ENCODE measurements around the gene CTBP1.

CTBP1 gene

DNA sequence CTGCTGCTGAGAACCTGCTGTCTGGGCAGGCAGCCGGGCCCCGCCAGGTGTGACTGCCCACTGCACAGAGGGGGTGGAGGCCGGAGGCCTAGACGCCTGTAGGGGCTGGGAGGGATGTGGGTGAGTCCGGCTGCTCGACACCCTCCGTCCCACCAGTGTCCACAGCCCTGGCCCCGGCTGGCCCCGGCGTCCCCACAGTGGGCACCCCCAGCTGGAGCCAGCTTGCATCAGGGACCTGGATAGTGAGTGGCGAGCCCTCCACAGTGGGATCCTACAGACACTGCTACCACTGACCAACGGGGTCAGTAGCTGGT is 41.8 kb downstream of the CTBP1 start:
- H3K4me1 ChIP-seq (ENCODE audit: control insufficient read depth in 5 of 5, insufficient read depth in 5 of 5, low read length in 5 of 5): peaks cover 8 to 78% (median 57%) of the 10 kb centered on the region in 5 donors
- H3K9ac ChIP-seq (ENCODE audit: low read length in 5 of 5): no peak overlapping the region
- no peak overlapping the region for H3K27ac ChIP-seq (ENCODE audit: low read depth, low read length)

DNA sequence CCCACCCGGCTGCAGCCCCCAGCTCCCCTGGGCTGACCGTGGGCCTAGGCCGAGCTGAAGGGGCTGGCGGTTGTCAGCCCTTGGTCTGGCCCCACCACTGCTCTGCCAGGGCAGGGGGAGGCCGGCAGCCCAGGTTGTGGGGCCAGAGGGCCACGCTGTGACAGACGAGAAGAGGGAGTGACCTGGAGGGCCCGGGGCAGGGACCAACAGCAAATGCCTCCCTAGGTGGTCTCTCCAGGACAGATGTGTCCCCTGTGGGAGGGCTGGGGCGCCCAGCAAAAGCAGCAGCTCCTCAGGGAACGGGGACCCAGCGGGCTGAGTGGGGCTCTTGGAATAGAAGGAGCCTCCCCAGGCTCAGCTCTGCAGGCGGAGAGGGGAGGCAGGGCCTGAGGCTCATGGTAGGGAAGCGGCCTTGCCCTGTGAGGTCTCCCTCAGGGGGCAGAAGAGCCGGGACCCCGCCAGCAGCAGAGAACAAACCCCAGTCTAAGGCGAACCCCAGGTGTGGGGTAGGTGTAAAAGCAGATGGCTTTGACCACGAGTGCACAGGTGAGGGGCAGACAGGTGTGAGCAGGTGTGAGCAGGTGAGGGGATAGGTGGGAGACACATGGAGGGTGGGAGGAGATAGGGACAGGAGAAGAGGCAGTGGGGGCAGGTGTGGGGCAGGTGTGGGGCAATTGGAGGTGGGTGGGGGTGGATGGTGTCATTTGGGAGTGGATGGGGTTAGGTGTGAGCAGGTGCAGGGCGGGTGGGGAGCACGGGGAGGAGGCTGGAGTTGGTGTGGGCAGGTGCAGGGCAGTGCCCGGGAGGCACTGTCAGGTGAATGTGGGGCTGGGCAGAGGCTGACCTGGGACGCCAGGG is 42.4 kb downstream of the CTBP1 start:
- Histone ChIP-seq H3K4me1 (ENCODE audit: control insufficient read depth in 5 of 5, insufficient read depth in 5 of 5, low read length in 5 of 5) (peaks cover 8 to 79% (median 56%) of the 10 kb centered on the region in 5 donors), H3K27ac (ENCODE audit: low read depth, low read length) (no peak overlapping the region), H3K36me3 (ENCODE audit: control insufficient read depth in 5 of 5, insufficient read depth in 5 of 5, low read length in 5 of 5) (peaks cover 0 to 11% (median 7%) of the 10 kb centered on the region in 5 donors)

More for the DNA sequence above, 41.8 kb downstream of the CTBP1 start:
- peaks cover 0 to 14% (median 11%) of the 10 kb centered on the region in 5 donors for H3K36me3 ChIP-seq (ENCODE audit: control insufficient read depth in 5 of 5, insufficient read depth in 5 of 5, low read length in 5 of 5)
- H3K9me3 ChIP-seq (ENCODE audit: control insufficient read depth in 5 of 5, low read length in 5 of 5): no peaks in the 10 kb centered on the region
- no peak overlapping the region for H3K4me3 ChIP-seq (ENCODE audit: low read depth in 1 of 5, low read length in 5 of 5)
- H3K27me3 ChIP-seq (ENCODE audit: control insufficient read depth in 5 of 5, insufficient read depth in 4 of 5, low read length in 5 of 5): peaks cover 0 to 3% (median 0%) of the 10 kb centered on the region in 5 donors

DNA sequence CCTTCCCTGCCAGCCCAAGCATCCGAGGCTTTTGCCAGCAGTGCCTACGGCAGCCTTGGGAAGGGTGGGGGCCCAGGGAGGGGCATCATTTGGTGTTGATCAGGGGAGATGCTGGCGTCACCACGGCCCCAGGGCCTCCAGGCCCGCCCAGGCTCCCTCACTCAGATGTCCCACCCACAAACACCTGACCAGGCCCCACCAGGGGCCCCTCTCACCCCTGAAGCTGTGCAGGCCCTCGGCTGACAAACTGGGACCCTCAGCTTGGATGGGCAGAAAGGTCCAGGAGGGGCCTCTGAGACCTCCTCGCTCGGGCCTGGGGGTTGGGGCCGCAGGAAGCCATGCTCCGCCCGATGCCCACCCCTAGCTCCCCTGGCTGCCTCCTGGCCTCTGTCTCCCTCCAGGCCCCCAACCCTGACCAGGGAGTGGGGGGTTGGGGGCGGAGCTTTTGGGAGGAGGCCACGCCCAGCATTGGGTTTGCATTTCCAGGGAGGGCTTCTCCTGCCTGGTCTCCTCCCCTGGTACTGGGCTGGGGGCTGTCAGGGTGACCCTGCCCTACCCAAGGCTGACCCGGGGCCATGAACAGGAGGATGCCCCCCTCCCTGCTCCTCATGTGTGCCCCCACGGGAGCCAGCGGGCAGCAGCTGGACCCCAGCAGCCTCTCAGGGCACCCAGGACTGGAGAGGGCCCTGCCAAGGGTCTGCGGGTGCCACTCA is 43.2 kb downstream of the CTBP1 start:
- Histone ChIP-seq H3K36me3 (ENCODE audit: control insufficient read depth in 5 of 5, insufficient read depth in 5 of 5, low read length in 5 of 5) (peaks cover 0 to 4% (median 1%) of the 10 kb centered on the region in 5 donors), H3K9ac (ENCODE audit: low read length in 5 of 5) (peak overlapping the region in 1 of 5 donors; percentile 10), H3K4me3 (ENCODE audit: low read depth in 1 of 5, low read length in 5 of 5) (no peak overlapping the region), H3K27me3 (ENCODE audit: control insufficient read depth in 5 of 5, insufficient read depth in 4 of 5, low read length in 5 of 5) (peaks cover 0 to 6% (median 0%) of the 10 kb centered on the region in 5 donors), H3K4me1 (ENCODE audit: control insufficient read depth in 5 of 5, insufficient read depth in 5 of 5, low read length in 5 of 5) (peaks cover 10 to 78% (median 55%) of the 10 kb centered on the region in 5 donors), H3K9me3 (ENCODE audit: control insufficient read depth in 5 of 5, low read length in 5 of 5) (no peaks in the 10 kb centered on the region), H3K27ac (ENCODE audit: low read depth, low read length) (no peak overlapping the region)

More for the DNA sequence above, 42.4 kb downstream of the CTBP1 start:
- Histone ChIP-seq H3K9ac (ENCODE audit: low read length in 5 of 5) (no peak overlapping the region), H3K27me3 (ENCODE audit: control insufficient read depth in 5 of 5, insufficient read depth in 4 of 5, low read length in 5 of 5) (peaks cover 0 to 3% (median 0%) of the 10 kb centered on the region in 5 donors), H3K4me3 (ENCODE audit: low read depth in 1 of 5, low read length in 5 of 5) (no peak overlapping the region), H3K9me3 (ENCODE audit: control insufficient read depth in 5 of 5, low read length in 5 of 5) (no peaks in the 10 kb centered on the region)

DNA sequence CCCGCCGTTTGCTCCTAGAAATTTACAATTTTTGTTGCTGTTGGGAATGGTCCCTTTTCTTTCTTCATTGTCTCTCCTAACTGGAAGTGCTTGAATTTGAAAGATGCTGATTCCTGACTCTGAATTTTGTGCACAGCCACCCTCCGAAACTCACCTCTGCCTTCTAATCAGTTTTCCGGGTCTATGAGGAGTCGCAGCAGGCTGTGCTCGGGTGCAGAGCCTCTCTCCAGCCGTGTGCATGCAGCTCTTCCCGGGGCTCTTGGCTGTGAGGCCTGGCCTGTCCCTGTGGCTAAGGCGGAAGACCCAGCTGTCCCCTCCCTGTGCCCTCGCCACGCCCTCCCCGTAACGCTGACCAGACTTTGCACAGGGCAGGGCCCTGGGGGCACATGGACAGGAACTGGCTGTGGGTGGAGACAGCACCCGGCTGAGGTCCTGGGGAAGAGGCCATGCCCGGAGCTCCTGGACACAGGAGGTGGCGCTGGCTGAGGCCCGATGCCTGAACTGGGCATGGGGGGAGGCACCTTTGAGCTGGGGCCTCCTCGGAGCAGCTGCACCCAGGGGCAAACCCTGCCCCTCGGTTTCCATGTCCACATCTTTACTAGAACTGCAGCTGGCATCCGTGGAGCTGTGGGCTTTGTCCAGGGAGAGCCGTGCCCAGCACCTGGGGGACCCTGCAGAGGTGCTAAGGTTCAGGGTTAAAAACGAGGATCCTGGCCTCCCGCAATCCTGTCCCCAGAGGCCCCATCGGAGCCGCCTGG is 43.9 kb downstream of the CTBP1 start:
- H3K4me3 ChIP-seq (ENCODE audit: low read depth in 1 of 5, low read length in 5 of 5): no peak overlapping the region
- H3K27ac ChIP-seq (ENCODE audit: low read depth, low read length): no peak overlapping the region
- no peaks in the 10 kb centered on the region for H3K36me3 ChIP-seq (ENCODE audit: control insufficient read depth in 5 of 5, insufficient read depth in 5 of 5, low read length in 5 of 5)
- peak overlapping the region in 1 of 5 donors; percentile 10 for H3K9ac ChIP-seq (ENCODE audit: low read length in 5 of 5)
- peaks cover 10 to 78% (median 51%) of the 10 kb centered on the region in 5 donors for H3K4me1 ChIP-seq (ENCODE audit: control insufficient read depth in 5 of 5, insufficient read depth in 5 of 5, low read length in 5 of 5)
- peaks cover 0 to 10% (median 2%) of the 10 kb centered on the region in 5 donors for H3K27me3 ChIP-seq (ENCODE audit: control insufficient read depth in 5 of 5, insufficient read depth in 4 of 5, low read length in 5 of 5)
- H3K9me3 ChIP-seq (ENCODE audit: control insufficient read depth in 5 of 5, low read length in 5 of 5): no peaks in the 10 kb centered on the region

DNA sequence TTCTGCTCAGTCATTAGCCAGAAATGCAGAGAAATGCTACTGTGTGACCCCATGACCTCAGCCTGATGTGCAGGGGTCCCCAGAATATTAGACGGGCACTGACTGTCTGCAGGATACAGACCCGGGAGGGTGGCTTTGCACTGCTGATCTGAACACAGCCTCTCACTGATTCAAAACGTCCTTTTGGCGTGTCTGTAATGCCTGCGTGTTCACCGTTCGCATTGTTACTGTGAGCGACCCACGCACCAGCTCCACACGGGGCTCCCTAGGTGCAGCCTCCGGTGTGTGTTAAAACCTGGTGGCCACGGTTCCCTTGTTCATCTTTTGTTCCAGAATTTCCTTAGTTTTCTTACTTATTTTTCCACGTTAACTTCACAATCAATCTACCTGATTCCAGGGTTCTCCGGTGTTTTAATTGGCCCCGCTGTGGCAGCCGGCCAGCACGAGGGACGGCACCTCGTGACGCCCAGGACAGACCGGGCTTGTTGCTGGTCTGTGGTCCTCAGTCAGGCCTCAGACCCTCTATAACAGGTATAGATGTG is 44.6 kb downstream of the CTBP1 start:
- Histone ChIP-seq H3K9ac (ENCODE audit: low read length in 5 of 5) (no peak overlapping the region), H3K4me3 (ENCODE audit: low read depth in 1 of 5, low read length in 5 of 5) (no peak overlapping the region)

GRCh38 chr4:1203026-1203616 is 45.8 kb downstream of the CTBP1 start:
- Histone ChIP-seq H3K27ac (ENCODE audit: low read depth, low read length) (no peak overlapping the region), H3K9ac (ENCODE audit: low read length in 5 of 5) (no peak overlapping the region), H3K9me3 (ENCODE audit: control insufficient read depth in 5 of 5, low read length in 5 of 5) (no peaks in the 10 kb centered on the region), H3K27me3 (ENCODE audit: control insufficient read depth in 5 of 5, insufficient read depth in 4 of 5, low read length in 5 of 5) (peaks cover 0 to 10% (median 2%) of the 10 kb centered on the region in 5 donors), H3K4me3 (ENCODE audit: low read depth in 1 of 5, low read length in 5 of 5) (no peak overlapping the region), H3K4me1 (ENCODE audit: control insufficient read depth in 5 of 5, insufficient read depth in 5 of 5, low read length in 5 of 5) (peaks cover 1 to 65% (median 34%) of the 10 kb centered on the region in 5 donors), H3K36me3 (ENCODE audit: control insufficient read depth in 5 of 5, insufficient read depth in 5 of 5, low read length in 5 of 5) (no peaks in the 10 kb centered on the region)

More for the DNA sequence above, 44.6 kb downstream of the CTBP1 start:
- peaks cover 7 to 77% (median 47%) of the 10 kb centered on the region in 5 donors for H3K4me1 ChIP-seq (ENCODE audit: control insufficient read depth in 5 of 5, insufficient read depth in 5 of 5, low read length in 5 of 5)
- peaks cover 0 to 10% (median 2%) of the 10 kb centered on the region in 5 donors for H3K27me3 ChIP-seq (ENCODE audit: control insufficient read depth in 5 of 5, insufficient read depth in 4 of 5, low read length in 5 of 5)
- no peaks in the 10 kb centered on the region for H3K9me3 ChIP-seq (ENCODE audit: control insufficient read depth in 5 of 5, low read length in 5 of 5)
- H3K27ac ChIP-seq (ENCODE audit: low read depth, low read length): no peak overlapping the region
- H3K36me3 ChIP-seq (ENCODE audit: control insufficient read depth in 5 of 5, insufficient read depth in 5 of 5, low read length in 5 of 5): no peaks in the 10 kb centered on the region

DNA sequence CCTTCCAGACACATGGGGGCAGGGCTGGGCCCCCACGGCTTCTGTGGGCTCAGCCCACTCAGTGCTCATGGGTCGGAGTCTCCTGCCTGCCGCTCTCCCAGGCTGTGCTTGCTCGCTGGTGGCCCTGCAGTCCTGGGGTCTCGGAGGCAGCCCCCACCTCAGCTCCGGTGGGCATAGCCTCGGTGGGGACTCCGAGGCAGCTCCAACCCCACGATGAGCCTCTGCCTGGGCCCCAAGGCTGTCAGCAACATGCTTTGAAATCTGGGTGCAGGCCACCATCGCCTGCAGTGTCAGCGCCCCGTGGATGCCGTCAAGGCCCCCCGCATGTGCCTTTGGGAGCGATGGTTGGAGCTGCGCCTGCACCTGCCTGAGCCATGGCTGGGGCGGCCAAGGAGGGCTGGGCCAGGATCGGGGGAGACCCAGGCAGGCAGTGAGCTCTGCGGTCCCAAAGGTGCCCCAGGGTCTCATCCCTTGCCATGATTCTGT is 46.4 kb downstream of the CTBP1 start:
- Histone ChIP-seq H3K9ac (ENCODE audit: low read length in 5 of 5) (peak overlapping the region in 1 of 5 donors; percentile 16), H3K27ac (ENCODE audit: low read depth, low read length) (peak overlapping the region; percentile 57), H3K27me3 (ENCODE audit: control insufficient read depth in 5 of 5, insufficient read depth in 4 of 5, low read length in 5 of 5) (peaks cover 0 to 10% (median 2%) of the 10 kb centered on the region in 5 donors), H3K4me1 (ENCODE audit: control insufficient read depth in 5 of 5, insufficient read depth in 5 of 5, low read length in 5 of 5) (peaks cover 1 to 59% (median 29%) of the 10 kb centered on the region in 5 donors), H3K36me3 (ENCODE audit: control insufficient read depth in 5 of 5, insufficient read depth in 5 of 5, low read length in 5 of 5) (no peaks in the 10 kb centered on the region), H3K9me3 (ENCODE audit: control insufficient read depth in 5 of 5, low read length in 5 of 5) (no peaks in the 10 kb centered on the region), H3K4me3 (ENCODE audit: low read depth in 1 of 5, low read length in 5 of 5) (no peak overlapping the region)

DNA sequence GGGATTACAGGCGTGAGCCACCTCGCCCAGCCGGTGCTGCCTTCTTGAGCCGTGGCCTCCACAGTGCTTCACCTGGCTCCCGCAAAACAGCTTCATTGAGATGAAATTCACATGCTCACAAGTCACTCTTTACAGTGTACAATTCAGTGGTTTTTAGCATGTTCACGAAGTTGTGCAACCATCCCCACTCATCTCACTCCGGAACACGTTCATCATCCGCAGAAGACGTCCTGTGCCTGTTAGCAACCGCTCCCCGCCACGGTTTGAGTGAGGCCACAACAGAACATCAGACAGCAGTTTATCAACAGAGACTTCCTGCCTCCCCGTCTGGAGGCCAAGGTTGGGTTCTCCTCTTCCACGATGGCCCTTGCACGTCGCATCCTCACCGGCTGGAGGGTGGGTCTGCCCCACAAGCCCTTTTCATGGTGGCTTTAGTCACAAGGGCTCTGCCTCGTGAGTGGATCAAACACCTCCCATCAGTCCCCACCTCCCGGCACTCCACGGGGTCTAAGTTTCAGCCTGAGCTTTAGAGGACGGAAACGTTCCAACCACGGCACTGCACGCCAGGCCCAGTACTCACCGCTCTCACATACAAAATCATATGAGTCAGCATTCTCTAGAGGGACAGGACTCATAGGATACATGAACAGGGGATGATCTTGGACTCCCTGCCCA is 46.9 kb downstream of the CTBP1 start:
- peak overlapping the region in 1 of 5 donors; percentile 19 for H3K4me3 ChIP-seq (ENCODE audit: low read depth in 1 of 5, low read length in 5 of 5)
- H3K4me1 ChIP-seq (ENCODE audit: control insufficient read depth in 5 of 5, insufficient read depth in 5 of 5, low read length in 5 of 5): peaks cover 1 to 54% (median 25%) of the 10 kb centered on the region in 5 donors
- H3K27ac ChIP-seq (ENCODE audit: low read depth, low read length): peak overlapping the region; percentile 57
- H3K36me3 ChIP-seq (ENCODE audit: control insufficient read depth in 5 of 5, insufficient read depth in 5 of 5, low read length in 5 of 5): no peaks in the 10 kb centered on the region
- peak overlapping the region in 1 of 5 donors; percentile 16 for H3K9ac ChIP-seq (ENCODE audit: low read length in 5 of 5)
- peaks cover 0 to 10% (median 2%) of the 10 kb centered on the region in 5 donors for H3K27me3 ChIP-seq (ENCODE audit: control insufficient read depth in 5 of 5, insufficient read depth in 4 of 5, low read length in 5 of 5)
- H3K9me3 ChIP-seq (ENCODE audit: control insufficient read depth in 5 of 5, low read length in 5 of 5): no peaks in the 10 kb centered on the region

All from subcutaneous abdominal adipose tissue (tissue), 5 donors.